ENCODE results near the gene FCGR3A.

Gene FCGR3A

DNA sequence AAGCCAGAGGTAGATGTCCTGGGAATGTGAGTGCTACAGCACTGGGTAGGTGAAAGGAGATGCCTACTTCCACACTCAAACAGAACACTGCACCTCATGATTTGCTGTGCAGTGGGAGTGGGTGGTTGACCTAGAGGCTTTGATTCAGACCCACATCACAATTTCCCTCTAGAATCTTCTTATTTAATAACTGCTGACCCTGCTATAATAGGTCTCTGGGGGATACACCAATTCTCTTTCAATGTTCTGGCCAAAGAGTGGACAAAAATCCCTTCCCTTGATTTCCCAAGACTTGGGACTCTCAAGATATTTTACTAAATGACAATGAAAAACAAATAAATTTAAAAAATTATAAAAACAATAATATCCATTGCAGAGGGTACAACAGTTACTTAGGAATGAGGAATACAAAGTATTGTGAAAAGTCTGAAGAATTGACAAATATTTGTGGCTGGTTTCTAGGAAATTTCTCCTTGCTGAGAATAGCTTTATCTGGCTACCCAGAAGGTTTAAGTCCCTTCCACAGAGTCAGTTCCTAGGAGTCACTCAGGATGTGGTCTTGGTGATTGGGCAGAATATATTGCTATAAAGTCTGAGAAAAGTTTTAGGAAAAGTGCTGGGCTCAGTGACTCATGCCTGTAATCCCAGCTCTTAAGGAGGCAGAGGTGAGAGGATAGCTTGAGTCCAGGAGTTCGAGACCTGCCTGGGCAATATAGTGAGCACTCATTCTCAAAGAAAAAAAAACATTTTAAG is 46.8 kb downstream of the FCGR3A start:
- no peak for DNase-seq

DNA sequence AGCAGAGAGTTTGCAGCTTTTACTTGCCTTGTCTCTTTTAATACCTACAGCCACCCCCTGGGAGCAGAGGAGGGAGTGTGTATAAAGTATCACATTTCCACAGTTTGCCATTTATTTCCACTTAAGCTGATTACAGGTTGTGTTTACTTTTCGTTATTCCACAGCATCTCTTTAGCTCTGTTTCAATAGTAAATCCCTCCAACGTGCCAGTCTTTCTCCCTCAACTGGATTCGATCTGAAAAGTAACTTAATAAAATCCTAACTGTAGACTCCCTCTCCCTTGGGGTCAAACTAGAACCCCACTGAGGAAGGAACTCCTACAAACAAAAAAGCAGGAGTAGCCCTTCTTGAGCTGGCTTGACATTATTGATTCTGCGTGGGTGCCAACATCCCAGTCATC is 47.4 kb downstream of the FCGR3A start:
- no peak for DNase-seq

DNA sequence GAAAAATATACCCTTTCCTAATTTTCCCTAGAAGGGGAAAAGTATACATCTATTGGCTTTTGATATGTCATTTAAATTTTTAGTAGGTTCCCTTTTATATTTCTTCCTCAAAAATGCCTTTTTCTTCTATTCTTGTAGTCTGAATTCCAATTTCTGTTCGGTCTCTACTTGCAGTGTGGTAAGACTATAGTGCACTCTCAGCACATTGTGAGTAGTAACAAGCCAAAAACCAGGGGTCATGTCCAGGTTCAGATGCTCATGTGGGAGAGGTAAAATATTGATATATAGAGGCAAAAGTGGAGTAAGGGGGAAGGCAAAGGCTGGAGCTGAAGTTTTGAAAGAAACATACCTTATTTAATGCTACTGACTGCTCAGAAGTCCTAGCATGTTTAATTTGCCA is 48.4 kb downstream of the FCGR3A start:
- DNase-seq, result no peak

DNA sequence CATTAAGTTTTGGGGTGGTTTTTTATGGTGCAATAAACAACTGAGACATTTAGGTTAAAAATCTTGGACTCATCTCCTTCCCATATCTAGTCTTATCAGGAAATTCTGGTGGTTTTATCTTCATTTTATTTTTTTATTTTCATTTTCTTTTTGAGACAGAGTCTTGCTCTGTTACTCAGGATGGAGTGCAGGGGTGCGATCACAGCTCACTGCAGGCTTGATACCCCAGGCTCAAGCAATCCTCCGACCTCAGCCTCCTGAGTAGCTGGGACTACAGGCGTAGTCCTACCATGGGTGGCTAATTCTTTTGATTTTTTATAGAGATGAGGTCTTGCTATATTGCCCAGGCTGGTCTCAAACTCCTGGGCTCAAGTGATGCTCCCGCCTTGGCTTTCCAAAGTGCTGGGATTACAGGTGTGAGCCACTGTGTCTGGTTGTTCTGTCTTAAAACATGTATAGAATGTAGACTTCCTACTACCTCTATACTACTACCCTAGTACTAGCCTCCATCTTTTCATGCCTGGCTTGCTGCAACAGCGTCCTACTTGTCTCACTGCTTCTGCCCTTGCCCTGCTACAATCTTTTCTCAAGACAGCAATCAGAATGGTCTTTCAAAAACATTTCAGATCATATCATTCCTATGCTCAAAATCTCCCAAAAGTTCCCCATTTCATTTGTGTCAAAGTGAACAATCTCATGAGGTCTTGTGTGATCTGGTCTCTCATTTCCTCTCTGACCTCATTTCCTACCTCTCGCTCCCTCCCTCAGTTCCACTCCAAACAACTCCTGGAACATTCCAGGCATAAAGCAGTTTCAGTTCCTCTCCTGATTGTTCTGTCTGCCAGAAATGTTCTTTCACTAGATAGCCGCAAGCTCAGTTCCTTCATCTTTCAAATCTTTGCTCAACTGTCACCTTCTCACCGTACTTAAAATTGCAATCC is 50.2 kb downstream of the FCGR3A start:
- peak in 2 of 51 donors; percentile 17 to 22 for DNase-seq

DNA sequence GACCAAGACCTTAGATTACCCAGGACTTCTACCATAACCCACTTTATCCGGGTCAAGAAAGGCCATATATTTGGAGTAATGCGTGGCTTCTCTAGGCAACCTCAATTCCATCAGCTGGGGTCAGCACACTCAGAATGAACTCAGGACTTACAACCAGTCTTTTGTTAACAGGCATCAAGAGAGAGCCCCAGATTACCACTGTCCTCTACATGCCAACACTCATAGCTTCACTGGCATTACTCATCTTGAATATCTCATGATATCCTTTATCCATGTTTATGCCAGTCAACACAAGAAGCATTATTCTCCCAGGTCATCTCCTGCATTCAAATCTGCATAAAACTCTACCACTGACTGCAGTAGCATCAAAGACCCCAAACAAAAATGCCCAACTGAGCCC is 51.0 kb downstream of the FCGR3A start:
- no peak for DNase-seq

DNA sequence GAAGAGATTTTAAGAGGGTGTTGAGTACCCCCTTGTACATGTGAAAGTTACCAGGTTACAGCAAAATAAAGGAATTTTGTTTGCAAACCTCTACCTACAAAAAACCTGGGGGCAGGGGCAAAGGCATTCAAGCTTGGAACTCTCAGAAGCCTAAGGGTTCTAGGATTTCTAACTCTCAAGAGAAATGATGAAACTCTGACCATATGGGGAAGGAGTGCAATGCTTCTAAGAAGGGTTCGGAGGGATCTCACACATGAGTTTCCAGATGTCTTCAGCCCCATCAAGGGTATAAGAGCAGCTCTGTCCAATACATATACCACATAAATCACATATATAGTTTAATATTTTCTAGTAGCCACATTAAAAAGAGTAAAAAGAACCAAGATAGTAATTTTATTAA is 51.7 kb downstream of the FCGR3A start:
- DNase-seq, result no peak

DNA sequence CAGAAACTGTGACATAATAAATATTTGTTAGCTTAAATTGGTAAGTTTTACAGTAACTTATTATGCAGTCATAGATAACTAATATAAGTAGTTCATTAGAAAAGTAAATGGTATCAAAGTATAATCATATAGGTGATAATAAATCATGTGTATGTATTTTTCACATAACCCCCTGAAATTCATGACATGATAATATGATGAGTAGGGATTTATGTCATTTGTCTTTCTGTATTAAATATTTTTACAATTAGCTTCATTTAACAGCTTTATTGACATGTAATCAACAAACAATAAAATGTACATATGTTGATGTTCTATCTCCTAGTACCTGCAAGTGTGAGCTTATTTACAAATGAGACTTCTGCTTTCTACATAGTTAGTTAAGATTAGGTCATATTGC is 54.1 kb downstream of the FCGR3A start:
- DNase-seq, result no peak

DNA sequence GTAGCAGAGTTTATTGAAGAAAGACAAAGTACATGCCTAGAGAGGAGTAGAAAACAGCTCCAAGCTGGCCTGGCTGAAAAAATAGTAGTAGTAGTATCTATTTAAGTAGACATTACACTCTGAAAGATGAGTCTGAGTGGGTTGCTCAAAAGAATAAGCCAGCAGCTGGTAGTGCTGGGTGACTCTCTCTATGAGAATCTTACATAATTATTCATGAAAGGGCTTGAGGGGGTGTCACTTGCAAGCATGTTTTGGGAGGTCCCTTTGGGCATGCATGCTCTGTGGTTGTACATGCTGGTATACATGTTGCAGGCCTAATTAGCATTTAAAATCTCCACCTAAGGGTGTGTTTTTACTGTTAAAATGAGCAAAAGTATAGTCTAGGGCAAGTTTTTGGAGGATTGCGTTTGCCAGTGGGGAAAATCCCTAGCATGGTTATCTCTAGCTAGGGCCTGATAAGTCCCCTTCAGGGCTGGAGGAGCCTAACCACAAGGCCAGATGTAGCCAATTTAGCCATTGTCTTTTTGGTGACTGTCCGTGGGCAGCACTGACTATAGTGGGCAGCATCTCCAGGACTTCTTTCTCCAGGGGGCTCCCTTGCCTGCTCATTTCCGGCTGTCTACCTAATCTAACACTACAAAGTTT is 55.4 kb downstream of the FCGR3A start:
- no peak for DNase-seq

DNA sequence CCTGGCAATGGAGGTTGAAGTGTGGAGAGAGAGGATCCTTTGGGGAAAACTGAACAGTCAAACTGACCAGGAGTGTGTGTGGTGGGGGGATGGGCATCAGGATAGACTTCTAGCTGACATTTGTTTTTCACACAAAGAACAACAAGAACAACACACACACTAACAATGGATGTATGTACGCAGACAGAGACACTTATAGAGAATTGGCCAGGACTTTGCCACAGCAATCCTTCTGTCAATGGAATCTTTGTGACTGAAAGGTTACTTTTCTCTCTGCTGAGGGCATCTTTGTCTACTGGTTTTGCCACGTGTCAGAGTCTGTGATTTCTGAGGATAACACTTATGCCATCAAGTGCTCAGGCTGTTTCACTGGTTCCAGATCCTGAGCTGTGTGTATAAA is 56.8 kb downstream of the FCGR3A start:
- DNase-seq, result peak in 12 of 51 donors; percentile 11 to 56 (median 24)

All from hypothalamus (tissue), 51 donors.